Globus pallidus (tissue), 1 donor: Measurements from ENCODE around the gene RPTOR.
"Not testable (repeated sequence)": the region's sequence is repeated elsewhere in the genome, so short reads cannot be mapped to it uniquely, and the experiment has no call there.

ENCODE experiments used
- DNase-seq: peaks from one replicate; pipeline ENCODE4 v3.0.0-alpha.2; 2015; ENCODE audit warnings: low spot score

Gene RPTOR

DNA sequence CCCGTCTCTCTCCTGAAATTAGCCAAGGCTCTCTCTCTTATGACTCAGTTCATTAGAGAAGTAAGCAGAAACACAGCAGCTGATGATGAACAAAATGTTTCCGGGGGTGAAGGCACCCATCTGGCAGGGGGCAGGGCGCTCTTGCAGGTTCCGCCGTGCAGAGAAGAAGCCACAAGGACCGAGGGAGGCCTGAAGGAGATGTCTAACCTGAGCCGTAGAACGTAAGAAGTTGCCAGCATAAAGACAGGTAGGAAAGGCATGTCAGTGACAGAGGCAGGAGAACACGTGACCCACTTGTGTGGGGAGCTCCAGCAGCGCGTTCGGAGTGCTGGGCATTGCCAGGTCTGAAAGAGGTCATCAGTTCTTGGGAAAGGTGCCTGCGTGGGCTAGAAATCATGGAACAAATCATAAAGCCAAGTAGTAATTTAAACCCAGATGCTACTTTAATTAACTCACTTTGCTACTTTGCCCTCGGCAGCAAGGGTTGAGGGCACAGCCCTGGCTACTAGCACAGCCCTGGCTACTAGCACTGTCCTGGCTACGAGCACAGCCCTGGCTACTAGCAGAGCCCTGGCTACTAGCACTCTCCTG lies 198.6 kb downstream of the RPTOR start:
- no peak for DNase-seq

DNA sequence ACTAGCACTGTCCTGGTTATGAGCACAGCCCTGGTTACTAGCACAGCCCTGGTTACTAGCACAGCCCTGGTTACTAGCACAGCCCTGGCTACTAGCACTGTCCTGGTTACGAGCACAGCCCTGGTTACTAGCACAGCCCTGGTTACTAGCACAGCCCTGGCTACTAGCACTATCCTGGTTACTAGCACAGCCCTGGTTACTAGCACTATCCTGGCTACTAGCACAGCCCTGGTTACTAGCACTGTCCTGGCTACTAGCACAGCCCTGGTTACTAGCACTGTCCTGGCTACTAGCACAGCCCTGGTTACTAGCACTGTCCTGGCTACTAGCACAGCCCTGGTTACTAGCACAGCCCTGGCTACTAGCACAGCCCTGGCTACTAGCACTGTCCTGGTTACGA lies 199.3 kb downstream of the RPTOR start:
- not testable (repeated sequence) for DNase-seq

DNA sequence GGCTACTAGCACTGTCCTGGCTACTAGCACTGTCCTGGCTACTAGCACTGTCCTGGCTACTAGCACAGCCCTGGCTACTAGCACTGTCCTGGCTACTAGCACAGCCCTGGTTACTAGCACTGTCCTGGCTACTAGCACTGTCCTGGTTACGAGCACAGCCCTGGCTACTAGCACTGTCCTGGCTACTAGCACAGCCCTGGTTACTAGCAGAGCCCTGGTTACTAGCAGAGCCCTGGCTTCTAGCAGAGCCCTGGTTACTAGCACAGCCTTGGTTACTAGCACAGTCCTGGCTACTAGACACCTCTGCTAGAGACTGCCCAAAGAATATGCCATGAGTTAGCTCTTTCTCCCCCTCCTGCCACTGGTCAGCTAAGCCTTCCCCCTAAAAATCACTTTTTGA lies 200.1 kb downstream of the RPTOR start:
- not testable (repeated sequence) for DNase-seq

DNA sequence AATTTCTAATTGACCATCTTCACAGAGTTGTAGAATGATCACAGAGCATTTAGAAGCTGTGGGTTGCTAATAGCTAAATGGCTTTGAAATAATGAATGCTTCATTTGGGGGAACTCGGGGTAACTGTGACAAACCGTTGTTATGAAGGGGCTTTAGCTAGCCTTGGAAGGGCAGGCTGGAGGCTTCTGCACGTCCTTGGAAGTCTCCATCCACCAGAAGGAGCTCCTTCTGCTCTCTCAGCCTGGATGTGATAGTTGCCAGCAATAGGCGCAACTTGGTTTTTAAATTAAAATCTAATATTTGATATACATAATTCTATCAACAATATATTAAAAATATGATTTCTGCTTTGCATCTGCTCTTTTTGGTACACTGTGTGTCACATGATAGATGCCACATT lies 200.5 kb downstream of the RPTOR start:
- no peak for DNase-seq

DNA sequence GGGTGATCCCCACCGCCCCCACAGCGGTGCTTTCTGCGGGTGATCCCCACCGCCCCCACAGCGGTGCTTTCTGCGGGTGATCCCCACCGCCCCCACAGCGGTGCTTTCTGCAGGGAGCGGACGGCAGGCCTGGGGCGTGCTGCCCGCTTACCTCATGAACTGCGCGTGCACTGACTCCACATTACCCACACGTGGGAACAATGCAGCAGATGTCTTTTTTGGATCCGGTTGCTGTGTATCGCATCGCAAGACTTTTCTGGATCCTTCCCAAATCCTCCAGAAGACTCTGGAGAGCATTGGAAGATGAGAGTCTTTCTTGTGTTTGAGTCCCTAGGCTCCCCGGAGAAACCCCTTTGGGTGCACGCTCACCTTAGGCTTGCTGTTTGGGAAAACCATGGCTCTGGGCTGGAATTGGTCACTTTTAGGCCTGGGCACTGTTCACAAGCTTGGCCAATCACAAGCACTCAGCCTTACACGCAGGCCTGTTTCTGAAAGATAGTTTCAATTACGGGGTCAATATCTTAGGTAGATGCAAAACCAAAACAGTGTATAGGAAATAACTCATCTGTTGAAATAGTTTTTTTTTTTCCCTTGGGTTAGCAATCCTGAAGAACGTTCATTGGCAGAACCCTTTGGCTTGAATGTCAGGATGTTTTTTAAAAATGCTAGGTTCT lies 201.8 kb downstream of the RPTOR start:
- DNase-seq, result no peak

DNA sequence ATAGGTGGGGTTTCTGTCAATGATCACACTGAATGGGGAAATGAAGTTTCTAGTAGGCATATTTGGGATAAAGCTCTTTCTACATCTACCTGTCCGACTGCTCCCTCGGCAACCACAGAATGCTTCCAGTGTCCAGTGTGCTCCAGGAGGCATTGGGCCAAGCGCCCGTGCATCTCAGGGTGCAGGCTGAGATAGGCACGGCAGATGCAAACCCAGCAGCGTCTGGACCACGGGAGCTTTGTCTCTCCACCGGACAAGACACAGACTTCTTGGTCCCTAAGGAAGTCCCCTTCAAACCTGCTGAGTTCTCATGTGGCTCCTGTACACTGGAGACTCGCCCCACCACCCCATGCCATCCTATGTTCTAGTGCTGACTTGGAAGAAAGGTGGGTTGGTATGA lies 202.8 kb downstream of the RPTOR start:
- no peak for DNase-seq

DNA sequence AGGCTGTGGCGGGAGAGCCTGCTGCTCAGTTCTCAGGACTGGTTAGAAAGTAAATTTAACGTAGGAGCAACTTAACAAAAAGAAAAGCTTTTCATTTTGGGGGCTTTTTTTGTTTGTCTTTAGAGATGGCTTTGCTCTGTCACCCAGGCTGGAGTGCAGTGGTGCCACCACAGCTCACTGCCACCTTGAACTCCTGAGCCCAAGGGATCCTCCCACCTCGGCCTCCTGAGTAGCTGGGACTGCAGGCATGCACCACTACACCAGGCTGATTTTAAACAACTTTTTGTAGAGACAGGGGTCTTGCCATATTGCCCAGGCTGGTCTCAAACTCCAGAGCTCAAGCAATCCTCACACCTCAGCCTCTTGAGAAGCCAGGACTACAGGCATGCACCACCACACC lies 205.0 kb downstream of the RPTOR start:
- no peak for DNase-seq

DNA sequence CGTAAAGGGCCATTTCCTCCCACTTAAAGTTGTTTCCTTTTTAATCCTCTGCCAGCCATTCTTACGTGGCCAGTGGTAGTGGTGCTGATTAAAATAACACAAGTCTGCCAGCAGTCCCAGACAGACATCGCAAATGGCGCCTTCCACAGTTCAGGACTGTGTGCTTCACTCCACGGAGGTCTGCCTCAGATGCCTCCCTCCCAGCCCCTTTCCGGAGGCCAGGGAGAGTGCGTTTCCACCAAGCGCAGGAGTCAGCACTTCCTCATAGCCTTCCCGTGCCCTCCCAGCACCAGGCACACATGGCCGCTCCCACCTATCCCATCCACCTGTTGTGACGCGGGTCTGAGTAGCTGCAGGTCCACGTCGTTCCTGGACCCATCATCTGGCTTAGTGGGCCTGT lies 205.6 kb downstream of the RPTOR start:
- DNase-seq, result no peak

DNA sequence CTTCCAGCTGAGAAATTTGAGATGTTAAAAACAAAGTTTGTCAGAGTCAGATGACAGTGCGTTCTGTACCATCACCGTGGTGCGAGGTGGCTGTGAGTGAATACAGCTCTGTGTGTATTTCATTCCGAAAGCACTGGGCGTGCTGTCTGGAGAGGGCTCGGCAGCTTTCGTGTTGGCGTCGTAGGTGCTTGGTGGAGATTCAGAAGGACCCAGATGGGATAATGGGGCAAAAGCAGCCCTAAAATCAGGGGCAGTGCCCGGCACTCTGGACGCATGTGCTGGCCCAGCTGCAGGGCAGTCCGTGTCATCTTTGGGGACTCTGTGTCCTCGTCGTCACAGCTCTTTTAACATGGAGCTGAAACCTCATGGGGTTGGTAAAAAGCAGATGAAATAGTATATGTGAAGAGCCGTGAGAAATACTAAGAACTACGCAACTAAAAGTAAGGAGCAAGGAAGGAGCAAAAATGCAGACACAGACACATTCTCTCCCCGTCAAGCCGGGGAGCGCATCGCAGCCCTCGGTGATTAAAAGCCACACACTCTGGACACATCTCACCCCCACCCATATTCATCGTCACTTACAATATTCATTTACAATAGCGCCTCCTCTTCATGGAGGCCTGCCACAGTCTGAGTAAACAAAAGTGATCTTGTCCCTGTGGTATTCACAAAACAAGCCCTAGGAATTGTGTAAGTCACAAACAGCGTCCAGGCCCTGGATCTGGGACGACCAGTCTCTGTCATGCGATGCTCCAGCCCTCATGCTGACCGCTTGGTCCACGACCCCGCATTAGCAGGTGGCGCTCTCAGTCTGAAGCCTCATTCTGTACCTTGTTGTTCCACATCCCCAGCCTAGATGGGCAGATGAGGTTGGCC lies 206.7 kb downstream of the RPTOR start:
- DNase-seq, result peak; percentile 55

DNA sequence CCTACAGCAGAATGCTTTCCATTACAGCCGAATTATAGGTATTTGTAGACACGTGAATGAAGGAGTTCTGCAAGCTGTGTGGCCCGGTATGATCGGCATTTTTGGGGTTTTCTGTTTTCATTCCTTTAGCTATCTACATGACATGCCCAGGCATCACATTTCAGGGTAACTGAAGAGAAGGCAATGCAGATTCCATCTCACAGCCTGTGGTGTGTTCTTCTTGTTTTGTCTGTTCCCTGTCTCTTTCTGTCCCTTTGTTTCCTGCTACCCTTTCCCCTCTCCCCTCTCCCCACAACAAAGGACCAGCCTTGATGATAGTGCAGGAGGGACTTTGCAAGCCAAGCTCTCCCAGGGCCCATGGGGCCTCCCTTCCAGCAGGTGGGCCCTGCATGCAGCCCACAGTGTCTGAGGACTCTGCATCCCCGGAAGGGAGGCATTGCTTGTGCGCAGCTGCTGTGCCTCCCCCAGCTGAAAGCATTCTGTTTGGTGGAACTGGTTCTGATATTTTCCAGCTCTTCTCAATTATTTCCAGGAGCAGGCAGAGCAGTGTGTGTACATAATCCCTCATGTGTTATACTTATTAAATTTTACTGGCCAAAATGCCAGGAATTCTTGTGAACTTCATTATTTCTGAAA lies 207.4 kb downstream of the RPTOR start:
- DNase-seq, result no peak

DNA sequence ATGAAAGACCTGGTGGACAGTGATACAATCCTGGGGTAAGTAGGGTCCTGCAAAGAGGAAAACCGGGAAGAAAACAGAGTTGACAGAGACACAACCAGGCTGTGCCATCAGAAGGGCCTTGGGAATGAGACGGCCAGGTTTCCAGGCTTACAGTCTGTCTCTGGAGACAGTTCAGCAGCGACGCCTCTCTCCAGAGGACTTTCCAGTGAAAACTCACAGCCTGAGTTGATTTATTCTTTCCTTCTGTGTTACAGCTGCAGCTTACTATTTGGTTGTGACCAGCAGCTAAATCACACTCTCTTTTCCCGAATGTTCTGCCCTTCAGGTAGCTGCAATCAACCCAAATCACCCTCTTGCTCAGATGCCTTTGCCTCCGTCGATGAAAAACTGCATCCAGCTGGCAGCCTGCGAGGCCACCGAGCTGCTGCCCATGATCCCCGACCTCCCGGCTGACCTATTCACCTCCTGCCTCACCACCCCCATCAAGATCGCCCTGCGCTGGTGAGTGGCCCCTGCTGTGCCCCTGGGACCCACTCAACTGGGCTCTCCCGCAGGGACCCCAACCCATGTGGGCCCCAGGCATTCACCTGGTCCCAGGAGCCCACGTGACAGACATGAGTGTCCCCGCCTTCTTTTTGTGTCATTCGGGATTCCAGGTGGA lies 209.2 kb downstream of the RPTOR start:
- DNase-seq, result no peak

DNA sequence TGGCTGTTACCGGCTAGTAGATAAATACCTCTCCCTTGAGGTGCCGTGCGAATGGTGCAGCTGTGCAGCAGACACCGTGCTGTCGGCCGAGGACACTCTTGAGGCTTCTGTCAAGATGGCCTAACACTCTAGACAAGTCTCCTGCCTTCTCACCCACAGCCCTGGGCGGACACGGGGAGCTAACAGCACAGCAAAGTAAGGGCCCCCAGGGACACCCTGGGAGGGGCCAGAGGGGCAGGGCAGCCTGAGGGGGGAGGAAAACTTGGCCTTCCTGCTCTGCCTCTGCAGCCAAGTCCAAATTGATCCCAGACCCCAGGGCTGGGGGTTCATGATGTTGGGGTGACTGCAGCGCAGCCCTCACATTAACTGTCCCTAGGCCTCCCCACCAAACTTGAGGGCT lies 210.2 kb downstream of the RPTOR start:
- DNase-seq, result no peak

DNA sequence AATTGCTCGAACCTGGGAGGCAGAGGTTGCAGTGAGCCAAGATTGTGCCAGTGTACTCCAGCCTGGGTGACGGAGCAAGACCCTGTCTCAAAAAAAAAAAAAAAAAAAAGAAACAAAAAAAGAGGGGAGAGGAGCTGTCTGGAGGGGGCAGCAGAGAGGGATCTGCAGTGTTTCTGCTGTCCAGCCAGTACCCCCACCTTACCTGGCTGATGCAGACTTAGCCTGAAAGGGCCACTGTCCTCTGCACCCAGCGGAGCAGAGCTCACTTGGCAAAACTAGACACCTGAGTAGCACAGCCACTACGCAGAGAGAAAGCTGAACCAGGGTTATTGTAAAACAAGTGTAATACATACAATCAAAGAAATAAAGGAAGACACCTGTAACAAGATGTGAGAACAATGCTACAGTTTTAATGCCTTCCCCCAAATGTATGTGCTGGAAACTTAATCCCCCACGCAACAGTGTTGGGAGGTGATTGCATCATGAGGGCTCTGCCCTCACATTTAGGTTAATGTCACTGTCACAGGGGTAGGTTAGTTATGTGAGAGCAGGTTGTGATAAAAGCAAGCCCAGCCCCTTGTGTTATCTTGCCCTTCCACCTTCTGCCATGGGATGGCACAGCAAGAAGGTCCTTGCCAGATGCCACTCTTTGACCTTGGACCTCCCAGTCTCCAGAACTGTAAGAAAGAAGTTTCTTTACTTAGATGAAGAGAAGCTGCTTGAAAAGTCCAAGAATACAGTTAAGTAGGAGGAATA lies 211.2 kb downstream of the RPTOR start:
- no peak for DNase-seq

DNA sequence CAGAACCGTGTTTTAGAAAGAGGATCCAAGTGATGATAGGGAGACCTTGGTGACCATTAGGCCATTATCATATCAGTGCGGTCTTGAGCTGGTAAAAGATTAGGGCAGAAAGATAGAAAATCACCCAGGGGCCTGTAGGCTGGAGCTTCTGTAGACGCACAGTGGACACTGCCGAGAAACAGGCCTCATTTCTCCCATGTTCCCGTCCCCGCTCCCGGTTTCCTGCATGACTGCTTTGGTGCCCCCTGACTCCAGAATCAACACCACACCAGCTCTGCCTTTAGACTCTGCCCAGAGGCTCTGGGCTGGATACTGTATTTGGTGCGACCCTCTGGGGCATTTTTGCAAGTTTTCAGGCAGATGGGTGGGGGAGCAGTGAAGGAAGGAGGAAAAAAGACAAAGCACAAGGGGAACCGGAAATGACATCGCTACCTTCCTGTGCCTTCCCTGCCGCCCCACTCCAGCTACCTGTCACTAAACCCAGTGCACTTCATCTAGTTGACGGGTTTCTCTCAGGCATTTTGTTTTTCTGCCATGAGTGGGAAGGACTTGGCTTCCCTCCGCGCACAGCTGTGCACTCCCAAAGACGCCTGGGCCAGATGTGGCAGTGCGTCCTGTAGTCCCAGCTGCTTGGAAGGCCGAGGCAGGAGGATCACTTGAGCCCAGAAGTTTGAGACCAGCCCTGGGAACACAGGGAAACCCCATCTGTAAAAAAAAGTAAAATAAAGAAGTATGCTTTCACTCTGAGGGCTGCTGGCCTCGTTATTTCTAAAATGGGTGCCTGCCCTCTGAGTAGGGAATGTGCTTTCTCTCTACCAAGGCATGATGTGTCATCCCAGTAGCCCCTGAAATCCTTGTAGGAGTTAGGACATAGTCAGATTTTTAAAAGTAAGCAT lies 214.1 kb downstream of the RPTOR start:
- no peak for DNase-seq

DNA sequence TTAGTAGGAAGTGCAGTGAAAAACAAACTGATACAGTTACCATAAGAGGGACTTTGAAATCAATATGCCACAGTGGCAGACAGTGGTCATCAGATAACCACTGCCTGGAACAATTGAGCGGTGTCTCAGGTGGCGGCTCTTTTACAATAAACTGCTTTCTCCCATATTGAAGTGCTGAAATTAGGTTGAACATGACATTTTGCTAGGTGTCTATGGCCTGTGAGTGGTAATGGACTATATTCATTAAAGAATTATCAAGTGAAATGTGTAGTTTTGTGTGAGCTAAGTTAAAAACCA lies 214.7 kb downstream of the RPTOR start:
- DNase-seq, result no peak

DNA sequence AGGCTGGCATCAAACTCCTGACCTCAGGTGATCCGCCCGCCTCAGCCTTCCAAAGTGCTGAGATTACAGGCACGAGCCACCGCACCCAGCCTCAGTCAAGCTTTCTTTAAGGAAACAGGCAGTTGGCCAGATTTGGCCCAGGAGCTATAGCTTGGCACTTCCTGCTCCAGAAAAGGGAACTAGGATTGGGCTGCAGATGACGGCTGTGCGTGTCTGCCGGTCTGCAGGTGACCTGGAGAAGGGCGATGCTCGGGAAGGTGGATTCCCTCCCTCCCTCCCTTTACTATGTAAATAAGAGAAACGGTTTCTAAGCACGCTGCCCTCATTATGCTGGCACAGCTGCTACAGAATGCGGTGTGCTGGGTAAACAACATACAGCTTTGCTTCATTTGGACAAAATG lies 215.9 kb downstream of the RPTOR start:
- DNase-seq, result no peak

DNA sequence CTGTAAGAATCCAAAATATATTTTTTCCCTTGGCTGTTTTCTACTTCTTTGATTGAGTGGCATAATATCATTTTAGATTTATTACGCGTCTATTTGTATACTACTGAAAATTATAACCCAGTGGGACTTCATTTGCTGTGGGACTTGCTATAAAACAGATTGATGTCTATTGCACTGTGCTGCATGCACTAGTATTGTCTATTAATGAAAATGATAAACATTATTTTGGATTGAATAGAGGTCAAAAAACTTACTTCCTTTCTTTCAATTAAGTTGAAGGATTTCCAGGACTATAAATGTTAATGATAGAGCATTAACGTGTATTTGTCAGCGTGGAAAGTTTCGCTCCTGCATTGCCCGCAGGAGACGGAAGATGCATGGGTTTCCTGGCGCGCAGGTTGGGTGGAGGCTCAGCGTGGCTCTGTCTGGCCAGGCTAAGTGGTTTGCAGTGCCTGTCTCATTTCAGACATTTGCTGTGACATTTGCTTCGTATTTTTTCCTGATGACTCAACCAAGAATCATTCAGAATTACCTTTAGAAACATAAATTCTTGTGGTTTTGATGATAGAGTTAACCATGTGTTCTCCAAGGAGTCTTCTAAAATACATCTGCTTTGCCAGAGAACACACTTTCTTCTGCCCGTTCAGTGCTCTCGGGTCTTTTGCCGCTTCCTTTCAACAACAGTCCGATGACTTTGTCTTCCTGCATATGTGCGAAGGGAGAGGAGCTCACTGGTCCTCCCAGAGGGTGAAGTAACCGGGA lies 216.7 kb downstream of the RPTOR start:
- no peak for DNase-seq

DNA sequence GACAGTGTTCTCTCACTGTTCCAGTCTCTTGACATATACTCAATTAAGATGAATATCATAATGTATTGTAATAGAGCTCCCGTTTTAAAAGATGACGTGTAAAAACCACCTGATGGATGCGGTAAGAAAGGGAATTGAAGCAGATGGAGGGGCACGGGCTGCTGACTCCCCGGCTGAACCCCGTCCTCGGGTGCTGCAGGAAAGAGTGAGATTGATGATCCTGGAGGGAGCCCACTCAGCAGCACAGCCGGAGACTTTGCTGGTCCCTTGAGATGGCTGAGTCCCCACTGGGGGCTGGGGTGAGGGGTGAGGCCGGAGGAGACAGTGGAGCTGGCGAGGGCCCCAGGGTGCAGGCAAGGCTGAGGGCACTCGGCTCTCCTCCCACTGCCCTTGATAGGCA lies 217.4 kb downstream of the RPTOR start:
- DNase-seq, result no peak

DNA sequence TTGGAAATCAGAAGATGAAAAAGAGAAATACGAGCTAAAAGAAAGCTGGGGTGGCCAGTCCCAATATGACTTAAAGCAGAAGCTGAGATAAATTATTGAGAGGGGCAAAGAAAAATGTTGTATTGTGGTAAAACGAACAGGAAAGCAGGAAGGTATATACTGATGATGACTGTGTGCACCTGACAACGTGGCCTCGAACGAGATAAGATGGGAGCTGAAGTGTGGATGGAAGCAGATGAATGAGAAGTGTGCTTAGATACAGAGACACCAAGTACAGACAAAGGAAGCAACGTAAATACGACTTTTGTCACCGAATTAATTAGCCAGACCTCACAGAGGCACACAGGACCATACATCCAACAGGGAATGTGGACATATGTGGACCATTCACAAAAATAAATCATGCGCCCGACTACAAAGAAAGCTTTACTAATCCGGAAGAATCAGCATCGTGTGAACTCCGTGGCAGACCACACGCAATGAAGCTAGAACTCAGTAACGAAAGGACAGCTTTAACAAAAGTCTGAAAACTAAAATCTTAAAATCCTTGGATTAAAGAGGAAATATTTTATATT lies 218.7 kb downstream of the RPTOR start:
- no peak for DNase-seq
